OCI-LY7 (cell line): Measurements from ENCODE around the gene MIAT. TPM values are rescaled to one million over a fixed set of nuclear protein-coding genes. Genes with fewer than 3 reads are reported as not detected.

Source experiments
- BruUV-seq: library from RNA; stranded (reverse); fragments of 400-500 nt; replicated peaks from 2 replicates; lab custom pipeline; 2021; lab: Mats Ljungman, UMichigan
- CTCF ChIA-PET: fragments of 300-600 bp; sonication (Branson Sonifier 250); formaldehyde crosslinking; loops from one replicate; lab custom pipeline; 2022; ENCODE audit warnings: antibody characterized with exemption; ENCODE audit not compliant: unreplicated experiment; lab: Charles Lee
- POLR2A ChIA-PET: fragments of 300-600 bp; sonication (Branson Sonifier 250); formaldehyde crosslinking; loops from one replicate; lab custom pipeline; 2022; ENCODE audit warnings: antibody characterized with exemption; lab: Charles Lee
- DNase-seq: peaks from one replicate; pipeline ENCODE4 v3.0.0-alpha.2; 2015; ENCODE audit warnings: low spot score
- H2AFZ ChIP-seq: fragments of 200-600 bp; sonication (generic), shearing (Covaris generic); 2 replicates; pipeline ENCODE4 v1.6.1; 2014; ENCODE audit warnings: mild to moderate bottlenecking, antibody characterized with exemption, low read length, moderate library complexity
- H3K27ac ChIP-seq: fragments of 200-600 bp; sonication (generic); 2 replicates; pipeline ENCODE4 v1.5.1; 2014; ENCODE audit warnings: mixed run types, low read depth, mild to moderate bottlenecking, moderate library complexity, low read length, inconsistent platforms; ENCODE audit not compliant: poor library complexity, severe bottlenecking
- H3K36me3 ChIP-seq: fragments of 200-600 bp; sonication (generic); 2 replicates; pipeline ENCODE4 v1.6.1; 2014; ENCODE audit warnings: mild to moderate bottlenecking, antibody characterized with exemption, low read length, moderate library complexity, mixed read lengths; ENCODE audit not compliant: insufficient read depth
- H3K4me1 ChIP-seq: fragments of 200-600 bp; sonication (generic); 2 replicates; pipeline ENCODE4 v1.5.1; 2014; ENCODE audit warnings: mild to moderate bottlenecking, low read length; ENCODE audit not compliant: insufficient read depth, poor library complexity, severe bottlenecking
- H3K4me2 ChIP-seq: fragments of 200-600 bp; sonication (generic); 2 replicates; pipeline ENCODE4 v1.6.1; 2014; ENCODE audit warnings: mild to moderate bottlenecking, low read length
- H3K4me3 ChIP-seq: fragments of 200-600 bp; sonication (generic); 2 replicates; pipeline ENCODE4 v1.5.1; 2014; ENCODE audit warnings: mild to moderate bottlenecking, low read depth, low read length; ENCODE audit not compliant: poor library complexity, severe bottlenecking
- H3K79me2 ChIP-seq: fragments of 200-600 bp; sonication (generic); 2 replicates; pipeline ENCODE4 v1.6.1; 2016; ENCODE audit warnings: low read depth, mild to moderate bottlenecking, low read length, moderate library complexity, mixed read lengths; ENCODE audit not compliant: insufficient read depth
- H3K9me2 ChIP-seq: fragments of 200-600 bp; sonication (generic); 2 replicates; pipeline ENCODE4 v1.6.1; 2016; ENCODE audit warnings: mild to moderate bottlenecking, low read length, mixed read lengths; ENCODE audit not compliant: insufficient read depth
- H3K9me3 ChIP-seq: fragments of 200-600 bp; sonication (generic); 2 replicates; pipeline ENCODE4 v1.6.1; 2014; ENCODE audit warnings: mild to moderate bottlenecking, mixed run types, low read length, mixed read lengths
- H4K20me1 ChIP-seq: fragments of 200-600 bp; sonication (generic); 2 replicates; pipeline ENCODE4 v1.6.1; 2014; ENCODE audit warnings: mild to moderate bottlenecking, antibody characterized with exemption, low read length, moderate library complexity, mixed read lengths; ENCODE audit not compliant: insufficient read depth
- CTCF ChIP-seq: fragments of 200-600 bp; sonication (generic); conservative IDR thresholded peaks from 2 replicates; pipeline ENCODE4 v1.5.1; 2014; ENCODE audit warnings: mild to moderate bottlenecking, antibody characterized with exemption, low read length, moderate library complexity, mixed read lengths
- EZH2phosphoT487 ChIP-seq: fragments of 200-600 bp; sonication (generic); IDR thresholded peaks from 2 replicates; pipeline ENCODE4 v1.6.1; 2018; ENCODE audit warnings: low read depth, borderline replicate concordance, mild to moderate bottlenecking, mixed run types, antibody characterized with exemption, low read length, moderate library complexity, mixed read lengths
- intact Hi-C: fragments of 100-400 bp; cut with micrococcal nuclease; formaldehyde crosslinking; loops from one replicate; pipeline ENCODE4 v1.10.0; 2022; ENCODE audit not compliant: unreplicated experiment
- total RNA-seq, 2 experiments: library from RNA; depleted of rRNA in 1 of 2; stranded (reverse); fragments of >200 nt in 1 of 2; shearing (Covaris generic) in 1 of 2; gene quantifications; 2 replicates each; pipeline ENCODE4 v1.2.3, GENCODE V29; 2014 to 2022

The MIAT gene
- total RNA-seq, 2 experiments from 2014 or later = 4.1 to 8.7 TPM

DNA sequence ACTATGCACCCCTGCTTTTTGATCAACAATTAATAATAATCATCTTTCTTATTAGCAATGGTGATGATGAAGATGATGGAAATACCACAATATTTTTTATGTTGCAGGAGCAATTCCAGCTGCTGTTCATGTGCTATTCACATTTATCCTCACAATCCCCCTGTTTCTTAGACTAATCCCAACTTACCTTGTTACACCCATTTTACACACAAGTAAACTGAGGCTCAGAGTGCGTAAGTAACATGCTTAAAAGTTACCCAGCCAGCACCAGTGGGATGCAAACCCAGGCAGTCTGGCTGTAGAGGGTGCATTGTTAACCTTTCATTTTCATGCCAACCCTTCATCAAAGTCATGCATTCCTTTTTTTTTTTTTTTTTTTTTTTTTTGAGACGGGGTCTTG lies 37.2 kb upstream of the MIAT start:
- no TSS peak for BruUV-seq
- POLR2A ChIA-PET = no interaction called here

GRCh38 chr22:26621663-26622062 lies 35.7 kb upstream of the MIAT start, which contains the start of gene CRYBA4:
Gene CRYBA4 (plus strand): TSS chr22:26621963. CDS start chr22:26622597, 634 bp downstream.
- BruUV-seq = no TSS peak
- POLR2A ChIA-PET = no interaction called here
- no peaks in the 10 kb centered on the region for H3K36me3 ChIP-seq
- H3K27ac ChIP-seq = no peak within 1 kb of the TSS
- H3K79me2 ChIP-seq = no peaks in the 10 kb centered on the region
- no peaks in the 10 kb centered on the region for H3K9me2 ChIP-seq
- H2AFZ ChIP-seq = no peak within 1 kb of the TSS
- TF ChIP-seq EZH2phosphoT487 (no peak), CTCF (no peak)
- no peak within 1 kb of the TSS for H3K4me3 ChIP-seq
- peaks cover 16% of the 10 kb centered on the region for H3K4me1 ChIP-seq
- no peaks in the 10 kb centered on the region for H3K9me3 ChIP-seq
- CTCF ChIA-PET = no interaction called here
- no peak for DNase-seq
- H4K20me1 ChIP-seq = no peaks in the 10 kb centered on the region
- H3K4me2 ChIP-seq = no peak within 1 kb of the TSS
- intact Hi-C loops = no loop called here

More for the DNA sequence above, 37.2 kb upstream of the MIAT start:
- Histone ChIP-seq H3K36me3 (no peaks in the 10 kb centered on the region), H2AFZ (no peak overlapping the region), H3K27ac (no peak overlapping the region), H3K4me2 (no peak overlapping the region), H4K20me1 (no peaks in the 10 kb centered on the region), H3K4me1 (peaks cover 31% of the 10 kb centered on the region), H3K9me3 (no peaks in the 10 kb centered on the region), H3K79me2 (no peaks in the 10 kb centered on the region), H3K4me3 (no peak overlapping the region), H3K9me2 (no peaks in the 10 kb centered on the region)
- intact Hi-C loops = no loop called here
- no peak for TF ChIP-seq CTCF
- TF ChIP-seq EZH2phosphoT487 = no peak
- CTCF ChIA-PET = no interaction called here
- no peak for DNase-seq

GRCh38 chr22:26623984-26624383 lies 33.4 kb upstream of the MIAT start:
- no TSS peak for BruUV-seq
- Histone ChIP-seq H4K20me1 (no peaks in the 10 kb centered on the region), H3K27ac (no peak overlapping the region), H3K9me3 (no peaks in the 10 kb centered on the region; the same call in 1 of the 2 replicates), H3K79me2 (no peaks in the 10 kb centered on the region), H3K4me1 (no peaks in the 10 kb centered on the region), H3K4me2 (no peak overlapping the region), H3K4me3 (no peak overlapping the region), H2AFZ (no peak overlapping the region), H3K9me2 (no peaks in the 10 kb centered on the region), H3K36me3 (no peaks in the 10 kb centered on the region)
- no peak for TF ChIP-seq EZH2phosphoT487
- no peak for TF ChIP-seq CTCF
- ChIA-PET POLR2A (interaction anchor here (0.6 to 1.1 kb wide), 4 partner anchors 21 to 86 kb away, joined by 3 read pairs; no protein-coding TSS in a partner anchor), CTCF (no interaction called here)
- no peak for DNase-seq
- intact Hi-C loops = no loop called here
